ENCODE measurements around the gene C11orf21.

- TF ChIP-seq CTCF (IDR thresholded peaks at IDR 0.05) = no peak
- TF ChIP-seq POLR2A (IDR thresholded peaks at IDR 0.05) = no peak
- TF ChIP-seq POLR2AphosphoS5 (IDR thresholded peaks at IDR 0.05) = no peak
Measured at GRCh38 chr11:2250485-2250884, 51.2 kb downstream of the C11orf21 start.
